Stimulated activated naive CD8-positive, alpha-beta T cell treated with anti-CD3 and anti-CD28 coated beads, Interleukin-15, Interleukin-2, amounts not matched to agents 100 ng/mL and 50 ng/mL, for 24 hours (primary cell): Measurements from ENCODE around the gene CLEC18C.
A peak's percentile ranks its signal among the peaks of the same experiment; 100 is the strongest.
"Not testable (repeated sequence)": the region's sequence is repeated elsewhere in the genome, so short reads cannot be mapped to it uniquely, and the experiment has no call there.

ENCODE experiments used
- H3K27ac Mint-ChIP-seq: one replicate; pipeline ENCODE4 v1.8.0; 2021; ENCODE audit warnings: mild to moderate bottlenecking, mixed read lengths
- H3K27me3 Mint-ChIP-seq: one replicate; pipeline ENCODE4 v1.8.0; 2021; ENCODE audit warnings: mixed read lengths
- H3K36me3 Mint-ChIP-seq: one replicate; pipeline ENCODE4 v1.8.0; 2021; ENCODE audit warnings: low read depth, mixed read lengths
- H3K4me1 Mint-ChIP-seq: one replicate; pipeline ENCODE4 v1.8.0; 2021; ENCODE audit warnings: low read depth, mixed read lengths
- H3K4me3 Mint-ChIP-seq: one replicate; pipeline ENCODE4 v1.8.0; 2021; ENCODE audit warnings: mild to moderate bottlenecking, mixed read lengths
- H3K9me3 Mint-ChIP-seq: one replicate; pipeline ENCODE4 v1.8.0; 2021; ENCODE audit warnings: mixed read lengths

Gene CLEC18C

GRCh38 chr16:70187858-70188607 is 14.4 kb downstream of the CLEC18C start:
- not testable (repeated sequence) for H3K9me3 Mint-ChIP-seq, H3K36me3 Mint-ChIP-seq, H3K27ac Mint-ChIP-seq, H3K4me3 Mint-ChIP-seq, H3K4me1 Mint-ChIP-seq, H3K27me3 Mint-ChIP-seq

- not testable (repeated sequence) for H3K36me3 Mint-ChIP-seq, H3K9me3 Mint-ChIP-seq
These were observed 15.0 kb downstream of the CLEC18C start for GRCh38 chr16:70188608-70188915.

GRCh38 chr16:70190574-70190973 is 17.0 kb downstream of the CLEC18C start:
- H3K27me3 Mint-ChIP-seq: not testable (repeated sequence)

More at GRCh38 chr16:70188608-70188915, 15.0 kb downstream of the CLEC18C start:
- not testable (repeated sequence) for H3K4me3 Mint-ChIP-seq, H3K4me1 Mint-ChIP-seq, H3K27ac Mint-ChIP-seq, H3K27me3 Mint-ChIP-seq

DNA sequence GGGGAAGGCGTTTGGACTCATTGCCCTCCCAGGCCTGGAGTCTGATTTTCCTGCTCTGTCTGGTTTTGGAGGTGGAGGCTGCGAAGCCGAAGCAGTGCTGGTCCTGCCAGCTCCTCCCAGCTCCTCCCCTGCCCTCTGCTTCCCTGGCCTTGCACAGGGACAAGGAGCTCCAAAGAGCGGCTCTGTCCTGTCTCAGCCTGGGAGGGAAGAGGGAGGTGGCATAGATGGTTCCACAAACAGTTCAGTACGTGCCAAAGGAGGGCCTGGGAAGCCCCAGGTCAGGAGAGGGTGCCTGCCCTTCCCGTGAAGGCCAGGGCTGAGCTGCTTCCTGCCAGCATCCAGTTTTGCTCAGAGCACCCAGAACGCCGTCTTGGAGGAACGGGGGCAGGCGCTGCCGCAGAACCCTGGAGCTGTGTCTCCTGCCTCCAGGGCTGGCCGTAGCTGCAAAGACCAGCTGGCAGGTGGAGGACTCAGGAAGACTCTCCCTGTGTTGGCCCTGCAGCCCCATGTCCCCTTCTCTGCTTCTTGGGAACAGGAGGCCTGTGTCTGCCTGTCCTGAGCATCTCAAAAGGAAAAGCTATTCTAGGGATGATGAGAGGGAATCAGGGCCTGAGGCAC is 23.2 kb downstream of the CLEC18C start:
- H3K27ac Mint-ChIP-seq, H3K36me3 Mint-ChIP-seq, H3K4me3 Mint-ChIP-seq, H3K27me3 Mint-ChIP-seq, H3K9me3 Mint-ChIP-seq, H3K4me1 Mint-ChIP-seq: not testable (repeated sequence)

More at GRCh38 chr16:70190574-70190973, 17.0 kb downstream of the CLEC18C start:
- H3K9me3 Mint-ChIP-seq, H3K4me3 Mint-ChIP-seq, H3K4me1 Mint-ChIP-seq, H3K27ac Mint-ChIP-seq, H3K36me3 Mint-ChIP-seq: not testable (repeated sequence)

DNA sequence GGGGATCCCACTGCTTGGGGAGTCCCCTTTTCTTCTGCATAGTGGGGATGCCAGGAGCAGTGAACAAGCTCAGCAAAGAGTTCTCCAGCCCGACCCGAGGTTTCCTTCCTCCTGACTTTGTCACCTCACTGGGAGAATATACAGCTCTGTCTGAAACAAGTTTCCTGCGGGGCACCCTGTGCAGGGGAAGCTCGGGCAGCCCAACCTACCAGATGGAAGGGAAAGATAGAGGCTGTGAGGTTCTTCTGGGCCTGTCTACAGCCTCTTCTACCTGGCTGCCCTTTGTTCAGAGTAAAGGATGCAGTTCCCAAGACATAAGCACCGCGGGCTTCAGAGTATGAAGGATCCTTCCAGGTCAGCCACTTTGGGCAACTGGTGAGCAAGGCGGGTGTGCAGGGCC is 24.0 kb downstream of the CLEC18C start:
- H3K4me1 Mint-ChIP-seq, H3K4me3 Mint-ChIP-seq, H3K9me3 Mint-ChIP-seq, H3K27me3 Mint-ChIP-seq, H3K27ac Mint-ChIP-seq, H3K36me3 Mint-ChIP-seq: not testable (repeated sequence)

DNA sequence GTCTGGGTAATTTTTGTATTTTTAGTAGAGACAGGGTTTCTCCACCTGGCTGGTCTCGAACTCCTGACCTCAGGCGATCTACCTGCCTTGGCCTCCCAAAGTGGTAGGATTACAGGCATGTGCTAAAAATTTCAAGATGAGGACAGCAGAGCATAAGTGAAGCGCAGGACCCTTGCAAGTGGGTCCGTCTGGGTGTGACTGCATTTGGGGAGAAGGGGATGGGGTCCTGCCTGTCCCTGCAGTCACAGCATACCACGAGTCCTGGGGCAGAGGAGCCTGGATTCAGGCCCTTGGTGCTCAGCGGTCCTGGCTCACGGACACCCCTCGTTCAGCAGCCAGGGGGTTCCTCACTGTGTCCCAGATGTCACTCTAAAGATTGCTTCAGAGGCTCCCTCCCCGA is 24.6 kb downstream of the CLEC18C start:
- H3K27me3 Mint-ChIP-seq, H3K4me1 Mint-ChIP-seq, H3K9me3 Mint-ChIP-seq, H3K36me3 Mint-ChIP-seq, H3K4me3 Mint-ChIP-seq, H3K27ac Mint-ChIP-seq: not testable (repeated sequence)

- H3K9me3 Mint-ChIP-seq: not testable (repeated sequence)
These were observed 25.1 kb downstream of the CLEC18C start for GRCh38 chr16:70198666-70199065.

GRCh38 chr16:70199170-70199569 is 25.6 kb downstream of the CLEC18C start:
- H3K27me3 Mint-ChIP-seq, H3K36me3 Mint-ChIP-seq, H3K4me1 Mint-ChIP-seq, H3K4me3 Mint-ChIP-seq, H3K27ac Mint-ChIP-seq, H3K9me3 Mint-ChIP-seq: not testable (repeated sequence)

More at GRCh38 chr16:70198666-70199065, 25.1 kb downstream of the CLEC18C start:
- H3K27me3 Mint-ChIP-seq, H3K27ac Mint-ChIP-seq, H3K4me3 Mint-ChIP-seq, H3K4me1 Mint-ChIP-seq, H3K36me3 Mint-ChIP-seq: not testable (repeated sequence)

GRCh38 chr16:70200063-70200462 is 26.5 kb downstream of the CLEC18C start:
- H3K27me3 Mint-ChIP-seq, H3K27ac Mint-ChIP-seq, H3K4me1 Mint-ChIP-seq, H3K36me3 Mint-ChIP-seq, H3K9me3 Mint-ChIP-seq, H3K4me3 Mint-ChIP-seq: not testable (repeated sequence)

- H3K9me3 Mint-ChIP-seq, H3K27me3 Mint-ChIP-seq, H3K4me1 Mint-ChIP-seq, H3K36me3 Mint-ChIP-seq, H3K27ac Mint-ChIP-seq, H3K4me3 Mint-ChIP-seq: not testable (repeated sequence)
These were observed 29.9 kb downstream of the CLEC18C start for GRCh38 chr16:70203508-70203907.

DNA sequence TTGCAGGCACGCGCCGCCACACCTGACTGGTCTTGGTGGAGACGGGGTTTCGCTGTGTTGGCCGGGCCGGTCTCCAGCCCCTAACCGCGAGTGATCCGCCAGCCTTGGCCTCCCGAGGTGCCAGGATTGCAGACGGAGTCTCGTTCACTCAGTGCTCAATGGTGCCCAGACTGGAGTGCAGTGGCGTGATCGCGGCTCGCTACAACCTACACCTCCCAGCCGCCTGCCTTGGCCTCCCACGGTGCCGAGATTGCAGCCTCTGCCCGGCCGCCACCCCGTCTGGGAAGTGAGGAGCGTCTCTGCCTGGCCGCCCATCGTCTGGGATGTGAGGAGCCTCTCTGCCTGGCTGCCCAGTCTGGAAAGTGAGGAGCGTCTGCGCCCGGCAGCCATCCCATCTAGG is 30.4 kb downstream of the CLEC18C start:
- not testable (repeated sequence) for H3K27me3 Mint-ChIP-seq, H3K4me3 Mint-ChIP-seq, H3K9me3 Mint-ChIP-seq, H3K4me1 Mint-ChIP-seq, H3K27ac Mint-ChIP-seq, H3K36me3 Mint-ChIP-seq

DNA sequence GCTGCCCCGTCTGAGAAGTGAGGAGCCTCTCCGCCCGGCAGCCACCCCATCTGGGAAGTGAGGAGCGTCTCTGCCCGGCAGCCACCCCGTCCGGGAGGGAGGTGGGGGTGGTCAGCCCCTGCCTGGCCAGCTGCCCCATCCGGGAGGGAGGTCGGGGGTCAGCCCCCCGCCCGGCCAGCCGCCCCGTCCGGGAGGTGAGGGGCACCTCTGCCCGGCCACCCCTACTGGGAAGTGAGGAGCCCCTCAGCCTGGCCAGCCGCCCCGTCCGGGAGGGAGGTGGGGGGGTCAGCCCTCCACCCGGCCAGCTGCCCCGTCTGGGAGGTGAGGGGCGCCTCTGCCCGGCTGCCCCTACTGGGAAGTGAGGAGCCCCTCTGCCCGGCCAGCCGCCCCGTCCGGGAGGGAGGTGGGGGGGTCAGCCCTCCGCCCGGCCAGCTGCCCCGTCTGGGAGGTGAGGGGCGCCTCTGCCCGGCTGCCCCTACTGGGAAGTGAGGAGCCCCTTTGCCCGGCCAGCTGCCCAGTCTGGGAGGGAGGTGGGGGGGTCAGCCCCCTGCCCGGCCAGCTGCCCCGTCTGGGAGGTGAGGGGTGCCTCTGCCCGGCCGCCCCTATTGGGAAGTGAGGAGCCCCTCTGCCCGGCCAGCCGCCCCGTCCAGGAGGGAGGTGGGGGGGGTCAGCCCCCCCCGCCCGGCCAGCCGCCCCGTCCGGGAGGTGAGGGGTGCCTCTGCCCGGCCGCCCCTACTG is 31.2 kb downstream of the CLEC18C start:
- H3K4me1 Mint-ChIP-seq, H3K4me3 Mint-ChIP-seq: not testable (repeated sequence)

GRCh38 chr16:70206382-70206781 is 32.8 kb downstream of the CLEC18C start:
- not testable (repeated sequence) for H3K9me3 Mint-ChIP-seq, H3K27me3 Mint-ChIP-seq, H3K4me3 Mint-ChIP-seq, H3K27ac Mint-ChIP-seq, H3K4me1 Mint-ChIP-seq
- H3K36me3 Mint-ChIP-seq: peaks cover 18% of the 10 kb centered on the region

More for the DNA sequence above, 31.2 kb downstream of the CLEC18C start:
- peaks cover 14% of the 10 kb centered on the region for H3K36me3 Mint-ChIP-seq
- H3K27me3 Mint-ChIP-seq, H3K9me3 Mint-ChIP-seq, H3K27ac Mint-ChIP-seq: not testable (repeated sequence)

DNA sequence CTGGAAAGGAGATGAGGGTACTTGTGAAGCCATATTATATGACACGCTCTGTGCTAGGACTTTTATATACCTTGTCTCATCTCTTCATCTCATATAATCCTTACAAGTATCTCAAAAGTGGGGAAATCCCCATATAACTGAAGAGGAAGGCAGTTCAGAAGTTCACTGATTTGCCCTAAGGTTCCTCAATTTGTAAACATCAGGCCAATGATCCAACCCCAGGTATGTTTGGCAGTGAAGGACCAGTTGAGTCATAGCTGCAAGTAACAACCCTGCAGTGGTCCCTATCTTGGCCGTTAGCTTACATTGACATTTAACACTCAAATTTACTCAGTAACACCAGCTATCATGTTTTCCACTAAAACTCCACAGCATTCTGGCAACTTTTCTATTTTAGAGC is 45.0 kb downstream of the CLEC18C start:
- not testable (repeated sequence) for H3K4me1 Mint-ChIP-seq, H3K27ac Mint-ChIP-seq, H3K4me3 Mint-ChIP-seq, H3K9me3 Mint-ChIP-seq, H3K27me3 Mint-ChIP-seq
- H3K36me3 Mint-ChIP-seq: peaks cover 28% of the 10 kb centered on the region

DNA sequence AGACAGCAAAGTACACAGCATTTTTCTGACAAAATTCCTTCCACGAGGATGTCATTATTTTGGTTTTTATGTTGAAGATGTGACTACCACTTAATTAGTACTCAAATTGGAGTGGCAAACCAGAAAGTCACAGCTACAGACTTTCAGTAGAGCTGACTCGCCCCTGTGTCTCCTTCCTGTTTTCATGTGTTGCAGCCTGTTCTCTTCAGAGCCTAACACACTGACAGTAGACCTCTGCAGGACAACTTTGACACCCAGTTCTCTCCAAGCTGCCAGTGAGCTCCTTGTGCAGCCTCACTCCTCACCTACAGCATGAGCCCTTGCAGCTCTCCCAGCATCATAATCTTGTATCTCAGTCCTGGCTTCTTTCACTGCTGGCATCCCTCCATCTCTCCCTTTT is 49.0 kb downstream of the CLEC18C start:
- not testable (repeated sequence) for H3K27me3 Mint-ChIP-seq, H3K4me3 Mint-ChIP-seq, H3K9me3 Mint-ChIP-seq, H3K4me1 Mint-ChIP-seq
- peak overlapping the region; percentile 43 for H3K27ac Mint-ChIP-seq
- peaks cover 36% of the 10 kb centered on the region for H3K36me3 Mint-ChIP-seq

DNA sequence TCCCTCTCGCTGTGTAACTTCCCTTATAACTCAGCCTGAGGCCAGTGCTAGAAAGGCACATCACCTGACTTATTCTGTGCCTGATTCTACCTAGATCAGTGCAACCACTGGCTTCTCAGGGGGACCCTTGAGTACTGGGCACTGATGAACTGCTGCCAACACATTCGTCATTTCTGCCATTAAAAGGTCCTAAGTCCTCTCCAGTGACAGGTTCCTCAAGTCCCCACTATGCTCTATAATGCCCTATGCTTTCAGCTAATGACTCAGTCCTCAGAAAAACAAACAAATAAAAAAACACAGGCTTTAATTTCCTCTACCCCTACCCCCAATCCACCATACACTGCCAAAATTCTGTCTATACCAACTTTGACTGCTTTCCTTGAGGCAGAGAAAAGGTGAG is 49.6 kb downstream of the CLEC18C start:
- peaks cover 40% of the 10 kb centered on the region for H3K36me3 Mint-ChIP-seq
- not testable (repeated sequence) for H3K4me1 Mint-ChIP-seq, H3K4me3 Mint-ChIP-seq, H3K9me3 Mint-ChIP-seq, H3K27ac Mint-ChIP-seq, H3K27me3 Mint-ChIP-seq
